AG09319 (cell line): ENCODE measurements around the gene CNTNAP5.

Experiments
- DNase-seq: peaks from one replicate; pipeline ENCODE4 v3.0.0-alpha.2; 2010; ENCODE audit warnings: low read depth; ENCODE audit errors: extremely low read depth
- CTCF ChIP-seq: IDR thresholded peaks from 2 replicates; pipeline ENCODE4 v1.5.1; 2011; ENCODE audit warnings: low read depth, mild to moderate bottlenecking, inconsistent platforms, low read length, moderate library complexity

Gene CNTNAP5

GRCh38 chr2:124887466-124887865, 862.4 kb downstream of the CNTNAP5 start:
- no peak for DNase-seq
- TF ChIP-seq CTCF = no peak

GRCh38 chr2:124888431-124888830, 863.3 kb downstream of the CNTNAP5 start:
- TF ChIP-seq CTCF = no peak

DNA sequence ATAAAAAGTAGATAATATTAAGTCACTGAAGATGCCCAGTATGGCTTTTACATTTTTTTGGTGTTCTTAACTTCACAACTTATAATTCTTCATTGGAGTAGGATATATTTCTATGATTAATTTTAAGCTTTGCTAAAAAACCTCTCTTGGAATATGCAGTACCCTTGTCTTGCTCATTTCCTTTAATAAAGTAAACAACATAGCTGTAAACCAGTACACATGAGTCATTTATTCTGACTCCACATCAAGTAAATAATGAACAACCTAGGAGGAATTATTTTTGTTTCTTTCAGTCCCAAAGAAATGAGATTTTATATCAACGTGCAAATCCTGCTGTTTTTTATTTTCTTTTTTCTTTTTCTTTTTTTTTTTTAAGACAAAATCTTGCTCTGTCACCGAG, 869.1 kb downstream of the CNTNAP5 start:
- no peak for DNase-seq
- no peak for TF ChIP-seq CTCF

More at GRCh38 chr2:124888431-124888830, 863.3 kb downstream of the CNTNAP5 start:
- no peak for DNase-seq

- no peak for TF ChIP-seq CTCF
- no peak for DNase-seq
Observed at GRCh38 chr2:124898827-124899226, 873.7 kb downstream of the CNTNAP5 start.

GRCh38 chr2:124908411-124908810, 883.3 kb downstream of the CNTNAP5 start:
- no peak for TF ChIP-seq CTCF
- no peak for DNase-seq

DNA sequence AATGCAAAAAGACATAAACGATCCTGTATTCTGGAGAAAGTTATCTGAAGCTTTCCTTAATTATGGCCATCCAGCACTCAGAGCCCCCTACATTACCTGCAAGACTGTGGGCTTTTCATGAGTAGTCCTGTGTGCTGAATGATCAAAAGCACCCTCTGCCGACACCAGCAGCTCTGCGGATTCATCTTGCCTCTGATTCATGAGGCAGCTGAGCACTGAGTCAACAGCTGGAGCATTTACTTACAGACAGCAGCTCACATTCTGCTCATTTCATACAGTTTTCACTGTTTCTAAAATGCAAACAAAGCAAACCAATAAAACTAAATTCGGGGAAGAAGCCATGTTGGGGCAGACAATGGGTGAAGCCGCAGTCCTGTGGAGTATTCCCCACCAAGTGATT, 886.5 kb downstream of the CNTNAP5 start:
- no peak for TF ChIP-seq CTCF
- DNase-seq = no peak

DNA sequence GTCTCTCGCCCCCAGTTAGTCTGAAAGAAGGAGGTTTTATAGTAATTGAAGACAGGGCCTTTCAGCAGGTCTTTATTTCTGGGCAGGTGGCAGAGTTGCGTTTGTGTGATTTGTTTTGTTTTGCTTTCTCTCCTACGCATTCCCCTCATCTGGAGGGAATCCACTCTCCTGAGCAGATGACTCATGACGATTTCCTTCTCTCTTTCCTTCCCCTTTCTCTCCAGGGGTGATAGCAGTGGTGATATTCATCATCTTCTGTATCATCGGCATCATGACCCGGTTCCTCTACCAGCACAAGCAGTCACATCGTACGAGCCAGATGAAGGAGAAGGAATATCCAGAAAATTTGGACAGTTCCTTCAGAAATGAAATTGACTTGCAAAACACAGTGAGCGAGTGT, 888.8 kb downstream of the CNTNAP5 start:
- no peak for TF ChIP-seq CTCF
- DNase-seq = no peak
